Vagina (tissue), 2 donors: ENCODE measurements around the gene GSKIP. TPM values are rescaled to one million over a fixed set of nuclear protein-coding genes. Genes with fewer than 3 reads are reported as not detected.

Source experiments
- DNase-seq, 2 donors: peaks; one replicate each; pipeline ENCODE4 v3.0.0-alpha.2; 2017; ENCODE audit errors: extremely low spot score in 2 of 2
- H3K27ac ChIP-seq: fragments of 200-600 bp; sonication (generic); one replicate; pipeline ENCODE4 v1.5.1; 2019
- H3K27me3 ChIP-seq: fragments of 200-600 bp; sonication (generic); one replicate; pipeline ENCODE4 v1.5.1; 2019
- H3K36me3 ChIP-seq, 2 donors: fragments of 200-600 bp; sonication (generic); one replicate each; pipeline ENCODE4 v1.5.1; 2017 to 2019
- H3K4me1 ChIP-seq: fragments of 200-600 bp; sonication (generic); one replicate; pipeline ENCODE4 v1.5.1; 2019
- H3K4me3 ChIP-seq, 2 donors: fragments of 200-600 bp; sonication (generic); 1 replicate in 1 of 2; 2 replicates in 1 of 2; pipeline ENCODE4 v1.5.1; 2016 to 2019
- H3K9me3 ChIP-seq: fragments of 200-600 bp; sonication (generic); one replicate; pipeline ENCODE4 v1.5.1; 2019
- POLR2A ChIP-seq, 2 donors: fragments of 450-650 bp; IDR thresholded peaks; one replicate each; pipeline ENCODE4 v1.6.1; 2017; ENCODE audit warnings: antibody characterized with exemption in 2 of 2, mild to moderate bottlenecking in 2 of 2, moderate library complexity in 2 of 2
- POLR2AphosphoS5 ChIP-seq, 2 donors: sonication (generic); formaldehyde crosslinking; IDR thresholded peaks; one replicate each; pipeline ENCODE4 v1.9.0; 2017; ENCODE audit warnings: antibody characterized with exemption in 2 of 2, mild to moderate bottlenecking in 2 of 2, low read depth in 1 of 2; ENCODE audit not compliant: insufficient read depth in 1 of 2
- intact Hi-C: fragments of 100-400 bp; cut with DNase I; formaldehyde crosslinking; loops from one replicate; pipeline ENCODE4 v1.15.1; 2023
- total RNA-seq: library from RNA; depleted of rRNA; stranded (reverse); fragments of >200 nt; gene quantifications from one replicate; pipeline ENCODE4 v1.2.3, GENCODE V29; 2016
- TF ChIP-seq, protein P1 (sequence below), 3 experiments: fragments of 450-650 bp in 2 of 3; fragments of 200-600 bp in 1 of 3; sonication (generic) in 1 of 3; IDR thresholded peaks; one replicate each; pipeline ENCODE4 v1.5.1; 2017 to 2019; ENCODE audit warnings: antibody characterized with exemption in 3 of 3, mild to moderate bottlenecking in 2 of 3, moderate library complexity in 2 of 3

GSKIP gene
- total RNA-seq, 1 donor from 2014 or later: 8.1 TPM

DNA sequence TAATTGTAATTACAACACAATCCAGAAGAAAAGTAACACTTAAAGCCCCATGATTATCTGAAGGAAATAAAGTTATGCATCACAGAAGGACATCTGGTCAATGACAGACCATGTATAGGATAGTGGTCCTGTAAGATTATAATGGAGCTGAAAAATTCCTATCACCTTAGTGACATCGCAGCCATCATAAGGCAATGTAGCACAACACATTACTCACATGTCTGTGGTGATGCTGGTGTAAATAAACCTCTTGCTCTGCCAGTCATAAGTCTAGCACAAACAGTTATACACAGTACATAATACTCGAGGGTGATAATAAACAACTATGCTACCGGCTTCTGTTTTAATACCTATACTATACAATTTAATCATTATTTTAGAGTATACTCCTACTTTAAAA, 11.3 kb upstream of the GSKIP start:
- TF ChIP-seq, protein P1, sequence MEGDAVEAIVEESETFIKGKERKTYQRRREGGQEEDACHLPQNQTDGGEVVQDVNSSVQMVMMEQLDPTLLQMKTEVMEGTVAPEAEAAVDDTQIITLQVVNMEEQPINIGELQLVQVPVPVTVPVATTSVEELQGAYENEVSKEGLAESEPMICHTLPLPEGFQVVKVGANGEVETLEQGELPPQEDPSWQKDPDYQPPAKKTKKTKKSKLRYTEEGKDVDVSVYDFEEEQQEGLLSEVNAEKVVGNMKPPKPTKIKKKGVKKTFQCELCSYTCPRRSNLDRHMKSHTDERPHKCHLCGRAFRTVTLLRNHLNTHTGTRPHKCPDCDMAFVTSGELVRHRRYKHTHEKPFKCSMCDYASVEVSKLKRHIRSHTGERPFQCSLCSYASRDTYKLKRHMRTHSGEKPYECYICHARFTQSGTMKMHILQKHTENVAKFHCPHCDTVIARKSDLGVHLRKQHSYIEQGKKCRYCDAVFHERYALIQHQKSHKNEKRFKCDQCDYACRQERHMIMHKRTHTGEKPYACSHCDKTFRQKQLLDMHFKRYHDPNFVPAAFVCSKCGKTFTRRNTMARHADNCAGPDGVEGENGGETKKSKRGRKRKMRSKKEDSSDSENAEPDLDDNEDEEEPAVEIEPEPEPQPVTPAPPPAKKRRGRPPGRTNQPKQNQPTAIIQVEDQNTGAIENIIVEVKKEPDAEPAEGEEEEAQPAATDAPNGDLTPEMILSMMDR (IDR thresholded peaks at IDR 0.05): no peak
- no peak for TF ChIP-seq POLR2AphosphoS5 (IDR thresholded peaks at IDR 0.05; ENCODE audit: insufficient read depth in 1 of 2, low read depth in 1 of 2)
- intact Hi-C loops: no loop called here

DNA sequence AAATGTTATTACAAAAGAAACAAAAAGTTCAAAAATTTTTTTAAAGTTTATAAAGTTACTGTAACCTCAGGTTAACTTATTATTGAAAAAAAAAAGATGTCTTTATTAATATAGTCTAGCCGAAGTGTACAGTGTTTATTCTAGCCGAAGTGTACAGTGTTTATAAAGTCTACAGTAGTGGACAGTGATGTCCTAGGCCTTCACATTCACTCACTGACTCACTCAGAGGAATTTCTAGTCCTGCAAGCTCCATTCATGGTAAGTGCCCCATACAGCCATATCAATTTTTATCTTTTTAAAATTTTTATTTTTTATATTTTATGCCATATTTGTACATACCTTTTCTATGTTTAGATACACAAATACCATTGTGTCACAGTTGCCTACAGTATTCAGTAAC, 10.6 kb upstream of the GSKIP start:
- peaks cover 14% of the 10 kb centered on the region for H3K4me1 ChIP-seq
- no peaks in the 10 kb centered on the region for H3K27me3 ChIP-seq
- DNase-seq: no peak
- no peak overlapping the region for H3K4me3 ChIP-seq
- intact Hi-C loops: no loop called here
- H3K36me3 ChIP-seq: no peaks in the 10 kb centered on the region
- H3K27ac ChIP-seq: no peak overlapping the region
- no peak for TF ChIP-seq POLR2AphosphoS5 (IDR thresholded peaks at IDR 0.05; ENCODE audit: insufficient read depth in 1 of 2, low read depth in 1 of 2)
- no peaks in the 10 kb centered on the region for H3K9me3 ChIP-seq

More for the DNA sequence above, 11.3 kb upstream of the GSKIP start:
- Histone ChIP-seq H3K4me3 (no peak overlapping the region), H3K27me3 (no peaks in the 10 kb centered on the region), H3K9me3 (no peaks in the 10 kb centered on the region), H3K4me1 (peaks cover 14% of the 10 kb centered on the region), H3K36me3 (no peaks in the 10 kb centered on the region), H3K27ac (no peak overlapping the region)
- no peak for DNase-seq

DNA sequence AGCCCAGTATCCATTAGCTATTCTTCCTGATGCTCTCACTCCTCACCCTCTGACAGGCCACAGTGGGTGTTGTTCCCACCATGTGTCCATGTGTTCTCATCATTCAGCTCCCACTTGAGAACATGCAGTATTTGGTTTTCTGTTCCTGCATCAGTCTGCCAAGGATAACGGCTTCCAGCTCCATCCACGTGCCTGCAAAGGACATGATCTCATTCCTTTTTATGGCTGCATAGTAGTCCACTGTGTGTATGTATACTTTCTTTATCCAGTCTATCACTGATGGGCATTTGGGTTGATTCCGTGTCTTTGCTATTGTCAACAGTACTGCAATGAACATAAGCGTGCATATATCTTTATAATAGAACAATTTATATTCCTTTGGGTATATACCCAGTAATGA, 9.1 kb upstream of the GSKIP start:
- Histone ChIP-seq H3K27ac (no peak overlapping the region), H3K36me3 (no peaks in the 10 kb centered on the region), H3K9me3 (no peaks in the 10 kb centered on the region), H3K27me3 (no peaks in the 10 kb centered on the region), H3K4me3 (no peak overlapping the region), H3K4me1 (peaks cover 12% of the 10 kb centered on the region)
- TF ChIP-seq POLR2A (IDR thresholded peaks at IDR 0.05): no peak
- TF ChIP-seq, protein P1 (IDR thresholded peaks at IDR 0.05): no peak
- TF ChIP-seq POLR2AphosphoS5 (IDR thresholded peaks at IDR 0.05; ENCODE audit: insufficient read depth in 1 of 2, low read depth in 1 of 2): no peak
- intact Hi-C loops: no loop called here
- DNase-seq: no peak

DNA sequence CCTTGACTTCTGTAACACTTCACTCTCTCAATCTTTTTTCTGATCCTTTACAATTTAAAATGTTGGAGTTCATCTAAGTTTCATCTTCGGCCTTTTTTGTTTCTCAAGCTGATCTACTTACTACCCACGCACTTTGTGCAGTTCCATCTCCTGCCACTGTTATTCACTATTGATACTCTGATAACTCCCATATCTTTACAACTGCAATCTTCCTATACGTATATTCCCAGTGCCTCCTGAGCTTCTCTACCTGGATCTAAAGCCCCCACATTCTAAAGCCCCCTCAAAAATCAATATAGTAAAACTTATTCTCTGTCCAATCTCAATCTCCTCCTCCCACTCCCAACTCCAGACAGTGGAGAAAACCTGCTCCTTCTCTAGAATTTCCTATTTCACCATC, 6.1 kb upstream of the GSKIP start:
- no peak for DNase-seq
- no peaks in the 10 kb centered on the region for H3K36me3 ChIP-seq
- H3K27me3 ChIP-seq: no peaks in the 10 kb centered on the region
- H3K4me3 ChIP-seq: no peak overlapping the region
- intact Hi-C loops: no loop called here
- H3K4me1 ChIP-seq: peaks cover 27% of the 10 kb centered on the region
- TF ChIP-seq POLR2A (IDR thresholded peaks at IDR 0.05) (no peak), POLR2AphosphoS5 (IDR thresholded peaks at IDR 0.05; ENCODE audit: insufficient read depth in 1 of 2, low read depth in 1 of 2) (no peak)
- TF ChIP-seq, protein P1 (IDR thresholded peaks at IDR 0.05): no peak
- H3K9me3 ChIP-seq: no peaks in the 10 kb centered on the region
- H3K27ac ChIP-seq: no peak overlapping the region

DNA sequence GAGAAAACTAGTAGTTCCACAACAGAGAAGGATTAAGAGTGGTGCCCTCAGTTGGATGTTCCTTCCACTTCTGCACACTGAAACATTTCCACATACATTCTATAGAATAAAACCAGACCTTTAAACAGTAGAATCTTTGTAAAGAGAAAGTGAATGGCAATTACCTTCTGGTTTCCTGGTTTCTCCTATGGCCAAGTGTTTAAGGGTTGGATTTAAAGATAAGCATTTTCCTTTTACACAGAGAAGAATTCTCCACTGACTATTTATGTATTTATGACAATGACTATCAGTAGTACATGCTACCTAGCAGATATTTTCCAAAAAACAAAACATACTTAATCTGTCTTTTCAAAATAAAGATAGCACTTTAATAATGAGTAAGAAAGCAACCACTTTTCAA, 3.4 kb upstream of the GSKIP start:
- no peak overlapping the region for H3K27ac ChIP-seq
- no peak for DNase-seq
- H3K27me3 ChIP-seq: no peaks in the 10 kb centered on the region
- H3K36me3 ChIP-seq: no peaks in the 10 kb centered on the region
- H3K4me1 ChIP-seq: peaks cover 36% of the 10 kb centered on the region
- intact Hi-C loops: no loop called here
- H3K4me3 ChIP-seq: no peak overlapping the region
- no peaks in the 10 kb centered on the region for H3K9me3 ChIP-seq
- TF ChIP-seq POLR2AphosphoS5 (IDR thresholded peaks at IDR 0.05; ENCODE audit: insufficient read depth in 1 of 2, low read depth in 1 of 2) (no peak), POLR2A (IDR thresholded peaks at IDR 0.05) (no peak)
- TF ChIP-seq, protein P1 (IDR thresholded peaks at IDR 0.05): no peak
